GM13977 (cell line): ENCODE data around the gene RCAN1.

ENCODE experiments used
- DNase-seq: peaks from one replicate; pipeline ENCODE4 v3.0.0; 2012; ENCODE audit warnings: low spot score
- CTCF ChIP-seq: IDR thresholded peaks from 2 replicates; pipeline ENCODE4 v1.5.1; 2012; ENCODE audit warnings: mild to moderate bottlenecking, control low read depth; ENCODE audit not compliant: insufficient read depth; ENCODE audit errors: extremely low read depth, missing control alignments
- in situ Hi-C: fragments of 300-500 bp; cut with MboI; formaldehyde crosslinking; loops from one replicate; pipeline ENCODE4 v1.12.0; 2022; ENCODE audit warnings: low sequenced_read_pairs, low pct_unique_long_range_greater_than_20kb, mixed read lengths, inconsistent platforms; ENCODE audit not compliant: unreplicated experiment

Gene RCAN1

DNA sequence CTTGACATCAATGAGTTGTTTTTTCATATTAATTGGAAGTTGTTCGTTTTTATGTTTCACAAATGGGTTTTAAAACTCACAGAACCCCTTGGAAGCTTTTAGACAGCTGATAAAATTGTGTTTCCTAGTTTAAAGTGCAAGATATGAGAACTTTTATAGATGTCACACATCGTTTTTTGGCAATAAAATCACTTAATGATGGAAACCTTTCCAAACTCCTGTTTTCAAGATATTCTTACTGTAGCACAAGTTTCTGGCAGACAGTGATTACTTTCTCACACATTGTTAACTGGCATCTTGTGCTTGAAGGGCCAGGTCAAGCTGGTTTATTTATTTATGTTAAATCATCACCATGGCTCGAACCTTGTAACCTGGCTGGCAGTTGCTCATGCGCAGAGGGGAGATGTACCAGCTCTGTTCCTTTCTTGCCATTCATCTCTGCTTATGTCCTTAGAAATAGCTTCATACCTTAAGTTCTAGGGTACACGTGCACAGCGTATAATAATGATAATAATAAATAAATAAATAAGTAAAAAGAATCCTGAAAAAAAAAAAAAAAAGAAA, 10.2 kb upstream of the RCAN1 start:
- no peak for TF ChIP-seq CTCF
- in situ Hi-C loops: no loop called here
- DNase-seq: no peak

- TF ChIP-seq CTCF: no peak
- no peak for DNase-seq
- in situ Hi-C loops: loop anchor here (25.0 kb wide), 1 partner anchor 711 kb away; the partner anchor contains the start of gene ATP5PO
Measured at GRCh38 chr21:34623516-34623915, 8.6 kb upstream of the RCAN1 start.

DNA sequence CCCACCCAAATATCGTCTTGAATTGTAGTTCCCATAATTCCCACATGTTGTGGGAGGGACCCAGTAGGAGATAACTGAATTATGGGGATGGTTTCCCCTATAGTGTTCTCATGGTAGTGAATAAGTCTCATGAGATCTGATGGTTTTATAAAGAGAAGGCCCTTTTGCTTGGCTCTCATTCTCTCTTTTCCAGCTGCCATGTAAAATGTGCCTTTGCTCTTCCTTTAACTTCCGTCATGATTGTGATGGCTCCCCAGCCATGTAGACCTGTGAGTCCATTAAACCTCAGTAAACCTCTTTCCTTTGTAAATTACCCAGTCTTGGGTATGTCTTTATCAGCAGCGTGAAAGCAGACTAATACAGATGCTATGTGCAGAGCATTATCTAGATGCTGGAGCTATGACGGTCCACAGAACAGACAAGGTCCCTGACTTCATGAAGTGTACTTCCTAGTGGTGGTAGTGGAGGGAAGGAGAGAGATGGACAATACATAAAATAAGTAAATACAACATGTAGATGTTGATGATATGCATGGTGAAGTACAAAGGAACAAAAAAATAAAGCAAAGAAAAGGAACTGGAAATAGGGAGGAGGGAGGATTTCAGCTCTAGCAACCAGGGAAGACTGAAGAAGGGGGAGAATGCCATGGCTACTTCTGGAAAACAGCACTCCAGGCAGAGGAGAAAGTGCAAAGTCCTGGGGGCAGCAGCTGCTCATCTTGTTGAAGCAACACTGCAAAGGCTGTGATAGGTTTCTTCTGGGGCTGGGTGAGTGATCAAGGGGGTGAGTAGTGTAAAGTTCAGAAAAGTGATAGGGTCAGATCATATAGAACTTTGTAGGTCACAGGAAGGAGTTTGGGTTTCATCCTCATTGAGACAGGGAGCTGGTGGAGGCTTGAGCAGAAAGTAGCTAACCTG, 6.8 kb upstream of the RCAN1 start:
- no peak for TF ChIP-seq CTCF
- in situ Hi-C loops: loop anchor here (25.0 kb wide), 1 partner anchor 709 kb away; the partner anchor contains the start of gene ATP5PO
- no peak for DNase-seq

GRCh38 chr21:34619841-34620665, 5.1 kb upstream of the RCAN1 start:
- DNase-seq: no peak
- TF ChIP-seq CTCF: no peak
- in situ Hi-C loops: loop anchor here (25.0 kb wide), 1 partner anchor 708 kb away; the partner anchor contains the start of gene ATP5PO

GRCh38 chr21:34618941-34619340, 4.0 kb upstream of the RCAN1 start:
- TF ChIP-seq CTCF: no peak
- DNase-seq: no peak
- in situ Hi-C loops: loop anchor here (25.0 kb wide), 1 partner anchor 707 kb away; the partner anchor contains the start of gene ATP5PO

GRCh38 chr21:34617753-34618339, 2.9 kb upstream of the RCAN1 start:
- in situ Hi-C loops: loop anchor here (25.0 kb wide), 1 partner anchor 706 kb away; the partner anchor contains the start of gene ATP5PO
- TF ChIP-seq CTCF: no peak
- no peak for DNase-seq
